Ishikawa (cell line): ENCODE data around the gene CD4.

Source experiments
- CEBPB ChIP-seq: IDR thresholded peaks from 2 replicates; pipeline ENCODE4 v1.6.1; 2012
- CREB1 ChIP-seq: IDR thresholded peaks from 2 replicates; pipeline ENCODE4 v1.6.1; 2012; ENCODE audit warnings: low read depth
- EGR1 ChIP-seq: IDR thresholded peaks from 2 replicates; pipeline ENCODE4 v1.6.1; 2012
- EP300 ChIP-seq: IDR thresholded peaks from 2 replicates; pipeline ENCODE4 v1.6.1; 2012; ENCODE audit warnings: borderline replicate concordance
- FOXM1 ChIP-seq: IDR thresholded peaks from 2 replicates; pipeline ENCODE4 v1.6.1; 2012; ENCODE audit warnings: low read depth, borderline replicate concordance
- MAX ChIP-seq: IDR thresholded peaks from 2 replicates; pipeline ENCODE4 v1.6.1; 2012
- NFIC ChIP-seq: IDR thresholded peaks from 2 replicates; pipeline ENCODE4 v1.6.1; 2012
- RAD21 ChIP-seq: IDR thresholded peaks from 2 replicates; pipeline ENCODE4 v1.6.1; 2012; ENCODE audit warnings: low read depth
- TAF1 ChIP-seq: IDR thresholded peaks from 2 replicates; pipeline ENCODE4 v1.6.1; 2012; ENCODE audit warnings: low read depth, mild to moderate bottlenecking
- TCF12 ChIP-seq: IDR thresholded peaks from 2 replicates; pipeline ENCODE4 v1.6.1; 2012; ENCODE audit warnings: low read depth
- TEAD4 ChIP-seq: IDR thresholded peaks from 2 replicates; pipeline ENCODE4 v1.6.1; 2012
- USF1 ChIP-seq: IDR thresholded peaks from 2 replicates; pipeline ENCODE4 v1.6.1; 2012
- YY1 ChIP-seq: IDR thresholded peaks from 2 replicates; pipeline ENCODE4 v1.6.1; 2012; ENCODE audit warnings: low read depth
- ZBTB7A ChIP-seq: IDR thresholded peaks from 2 replicates; pipeline ENCODE4 v1.6.1; 2012; ENCODE audit warnings: low read depth
- TF ChIP-seq, protein P1 (sequence below): IDR thresholded peaks from 2 replicates; pipeline ENCODE4 v1.6.1; 2012; ENCODE audit warnings: low read depth, mild to moderate bottlenecking

The CD4 gene

GRCh38 chr12:6771509-6772330 lies 17.6 kb upstream of the CD4 start:
- TF ChIP-seq MAX (no peak), CREB1 (no peak), ZBTB7A (no peak), YY1 (no peak), CEBPB (no peak), TCF12 (no peak), NFIC (no peak), FOXM1 (no peak), EGR1 (no peak), EP300 (no peak), RAD21 (no peak), USF1 (no peak), TAF1 (no peak), TEAD4 (no peak)
- TF ChIP-seq, protein P1, sequence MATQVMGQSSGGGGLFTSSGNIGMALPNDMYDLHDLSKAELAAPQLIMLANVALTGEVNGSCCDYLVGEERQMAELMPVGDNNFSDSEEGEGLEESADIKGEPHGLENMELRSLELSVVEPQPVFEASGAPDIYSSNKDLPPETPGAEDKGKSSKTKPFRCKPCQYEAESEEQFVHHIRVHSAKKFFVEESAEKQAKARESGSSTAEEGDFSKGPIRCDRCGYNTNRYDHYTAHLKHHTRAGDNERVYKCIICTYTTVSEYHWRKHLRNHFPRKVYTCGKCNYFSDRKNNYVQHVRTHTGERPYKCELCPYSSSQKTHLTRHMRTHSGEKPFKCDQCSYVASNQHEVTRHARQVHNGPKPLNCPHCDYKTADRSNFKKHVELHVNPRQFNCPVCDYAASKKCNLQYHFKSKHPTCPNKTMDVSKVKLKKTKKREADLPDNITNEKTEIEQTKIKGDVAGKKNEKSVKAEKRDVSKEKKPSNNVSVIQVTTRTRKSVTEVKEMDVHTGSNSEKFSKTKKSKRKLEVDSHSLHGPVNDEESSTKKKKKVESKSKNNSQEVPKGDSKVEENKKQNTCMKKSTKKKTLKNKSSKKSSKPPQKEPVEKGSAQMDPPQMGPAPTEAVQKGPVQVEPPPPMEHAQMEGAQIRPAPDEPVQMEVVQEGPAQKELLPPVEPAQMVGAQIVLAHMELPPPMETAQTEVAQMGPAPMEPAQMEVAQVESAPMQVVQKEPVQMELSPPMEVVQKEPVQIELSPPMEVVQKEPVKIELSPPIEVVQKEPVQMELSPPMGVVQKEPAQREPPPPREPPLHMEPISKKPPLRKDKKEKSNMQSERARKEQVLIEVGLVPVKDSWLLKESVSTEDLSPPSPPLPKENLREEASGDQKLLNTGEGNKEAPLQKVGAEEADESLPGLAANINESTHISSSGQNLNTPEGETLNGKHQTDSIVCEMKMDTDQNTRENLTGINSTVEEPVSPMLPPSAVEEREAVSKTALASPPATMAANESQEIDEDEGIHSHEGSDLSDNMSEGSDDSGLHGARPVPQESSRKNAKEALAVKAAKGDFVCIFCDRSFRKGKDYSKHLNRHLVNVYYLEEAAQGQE, result no peak

- TF ChIP-seq EP300 (no peak), NFIC (no peak), USF1 (no peak), MAX (no peak), CEBPB (no peak), FOXM1 (no peak), EGR1 (no peak)
Measured at GRCh38 chr12:6772331-6772695, 17.0 kb upstream of the CD4 start, which contains the start of gene LAG3. TSS of gene LAG3 (plus strand) at chr12:6772520. CDS start at chr12:6772853, 333 bp downstream.

- TF ChIP-seq RAD21 (no peak), CEBPB (no peak)
- TF ChIP-seq, protein P1, result no peak
Measured at GRCh38 chr12:6772726-6773589, 16.4 kb upstream of the CD4 start.

- no peak for TF ChIP-seq TCF12
- TF ChIP-seq FOXM1, result no peak
- no peak for TF ChIP-seq CREB1
- TF ChIP-seq CEBPB, result no peak
- no peak for TF ChIP-seq YY1
- TF ChIP-seq ZBTB7A, result no peak
- TF ChIP-seq USF1, result no peak
- no peak for TF ChIP-seq NFIC
- no peak for TF ChIP-seq RAD21
- TF ChIP-seq EGR1, result no peak
- TF ChIP-seq, protein P1, result no peak
- no peak for TF ChIP-seq TEAD4
- no peak for TF ChIP-seq EP300
- TF ChIP-seq MAX, result no peak
- TF ChIP-seq TAF1, result no peak
Measured at GRCh38 chr12:6773590-6774351, 15.6 kb upstream of the CD4 start.
